PC-9 (cell line): Measurements from ENCODE around the gene PAFAH1B1. TPM values are rescaled to one million over a fixed set of nuclear protein-coding genes. Genes with fewer than 3 reads are reported as not detected.

ENCODE experiments used
- BruUV-seq: library from RNA; stranded (reverse); fragments of 400-500 nt; replicated peaks from 2 replicates; lab custom pipeline; 2021; lab: Mats Ljungman, UMichigan
- CTCF ChIA-PET: fragments of 300-600 bp; sonication (Branson Sonifier 250); formaldehyde crosslinking; loops from one replicate; lab custom pipeline; 2022; ENCODE audit warnings: antibody characterized with exemption; lab: Charles Lee
- POLR2A ChIA-PET: fragments of 300-600 bp; sonication (Branson Sonifier 250); formaldehyde crosslinking; loops from one replicate; lab custom pipeline; 2022; ENCODE audit warnings: antibody characterized with exemption; ENCODE audit not compliant: unreplicated experiment; lab: Charles Lee
- DNase-seq, 2 experiments: peaks; one replicate each; pipeline versions ENCODE4 v3.0.0 to v3.0.0-alpha.2; 2015 to 2022; ENCODE audit warnings: mixed read lengths in 1 of 2
- H2AFZ ChIP-seq: fragments of 200-600 bp; sonication (generic); 2 replicates; pipeline ENCODE4 v1.8.1; 2017; ENCODE audit warnings: antibody characterized with exemption
- H3F3A ChIP-seq: fragments of 200-600 bp; sonication (generic); 2 replicates; pipeline ENCODE4 v1.8.1; 2017; ENCODE audit warnings: antibody characterized with exemption, mild to moderate bottlenecking, low read depth; ENCODE audit not compliant: insufficient read depth
- H3K27ac ChIP-seq: fragments of 200-600 bp; sonication (generic); 2 replicates; pipeline ENCODE4 v1.6.1; 2016; ENCODE audit warnings: mixed run types
- H3K27me3 ChIP-seq: fragments of 200-600 bp; sonication (generic); 2 replicates; pipeline ENCODE4 v1.6.1; 2016; ENCODE audit warnings: low read depth, mixed run types; ENCODE audit not compliant: insufficient read depth
- H3K36me3 ChIP-seq: fragments of 200-600 bp; sonication (generic); 2 replicates; pipeline ENCODE4 v1.6.1; 2016; ENCODE audit warnings: low read depth, mixed run types
- H3K4me1 ChIP-seq: fragments of 200-600 bp; sonication (generic); replicated peaks from 2 replicates; pipeline ENCODE4 v1.6.1; 2016; ENCODE audit warnings: mixed run types; ENCODE audit not compliant: insufficient read depth
- H3K4me2 ChIP-seq: fragments of 200-600 bp; sonication (generic); 2 replicates; pipeline ENCODE4 v1.6.1; 2017; ENCODE audit warnings: mixed run types
- H3K4me3 ChIP-seq: fragments of 200-600 bp; sonication (generic); 2 replicates; pipeline ENCODE4 v1.6.1; 2016; ENCODE audit warnings: mixed run types
- H3K79me2 ChIP-seq: fragments of 200-600 bp; sonication (generic); 2 replicates; pipeline ENCODE4 v1.6.1; 2017; ENCODE audit warnings: low read depth, mixed run types
- H3K9me2 ChIP-seq: fragments of 200-600 bp; sonication (generic); 2 replicates; pipeline ENCODE4 v1.8.1; 2017; ENCODE audit warnings: mild to moderate bottlenecking; ENCODE audit not compliant: insufficient read depth
- H3K9me3 ChIP-seq: fragments of 200-600 bp; sonication (generic); 2 replicates; pipeline ENCODE4 v1.8.1; 2016; ENCODE audit warnings: low read depth; ENCODE audit not compliant: insufficient read depth
- H4K20me1 ChIP-seq: fragments of 200-600 bp; sonication (generic); 2 replicates; pipeline ENCODE4 v1.8.1; 2017; ENCODE audit not compliant: insufficient read depth
- EZH2 ChIP-seq: fragments of 200-600 bp; sonication (generic); IDR thresholded peaks from 2 replicates; pipeline ENCODE4 v1.8.0; 2017; ENCODE audit warnings: antibody characterized with exemption, low read depth
- intact Hi-C: fragments of 100-400 bp; cut with micrococcal nuclease; formaldehyde crosslinking; loops from one replicate; pipeline ENCODE4 v1.10.0; 2022; ENCODE audit not compliant: unreplicated experiment
- total RNA-seq: library from RNA; stranded (reverse); gene quantifications from 2 replicates; pipeline ENCODE4 v1.2.3, GENCODE V29; 2021
- TF ChIP-seq, protein P1 (sequence below): fragments of 200-600 bp; sonication (generic); conservative IDR thresholded peaks from 2 replicates; pipeline ENCODE4 v1.6.1; 2017; ENCODE audit warnings: mixed run types, antibody characterized with exemption, mild to moderate bottlenecking, moderate library complexity

The PAFAH1B1 gene
- total RNA-seq, 1 experiment from 2014 or later: 152 TPM

DNA sequence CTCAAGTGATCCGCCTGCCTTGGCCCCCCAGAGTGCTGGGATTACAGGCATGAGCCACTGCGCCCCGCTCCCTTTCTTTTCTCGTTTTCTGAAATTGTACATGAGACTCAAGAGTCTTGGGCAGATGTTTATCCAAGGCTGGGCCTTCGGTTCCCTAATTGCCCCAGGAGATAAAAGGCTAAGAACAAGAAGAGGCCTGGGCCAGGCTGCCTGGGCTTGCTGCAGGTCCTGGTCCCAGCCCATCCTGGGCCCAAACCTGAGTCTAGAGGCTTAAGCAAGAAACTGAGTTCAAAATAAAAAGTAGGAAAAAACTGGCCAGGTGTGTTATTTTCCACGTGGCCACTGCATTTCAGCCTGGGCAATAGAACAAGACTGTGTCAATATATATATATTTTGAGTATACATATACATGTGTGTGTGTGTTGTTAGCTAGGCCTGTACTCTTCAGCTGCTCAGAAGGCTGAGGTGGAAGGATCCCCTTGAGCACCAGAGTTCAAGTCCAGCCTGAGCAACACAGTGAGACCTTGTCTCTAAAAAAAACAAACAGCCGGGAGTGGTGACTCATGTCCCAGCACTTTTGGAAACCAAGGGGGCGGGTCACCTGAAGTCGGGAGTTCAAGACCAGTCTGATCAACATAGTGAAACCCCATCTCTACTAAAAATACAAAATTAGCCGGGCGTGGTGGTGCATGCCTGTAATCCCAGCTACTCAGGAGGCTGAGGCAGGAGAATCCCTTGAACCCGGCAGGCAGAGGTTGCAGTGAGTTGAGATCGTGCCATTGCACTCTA, 124.9 kb downstream of the PAFAH1B1 start:
- Histone ChIP-seq H3K4me3 (no peak overlapping the region), H3F3A (no peaks in the 10 kb centered on the region; the same call in 1 of the 2 replicates), H3K4me2 (no peak overlapping the region), H4K20me1 (no peaks in the 10 kb centered on the region), H3K27me3 (peaks cover 5% of the 10 kb centered on the region), H3K36me3 (no peaks in the 10 kb centered on the region), H2AFZ (no peak overlapping the region), H3K9me3 (no peaks in the 10 kb centered on the region), H3K4me1 (no peaks in the 10 kb centered on the region), H3K79me2 (no peaks in the 10 kb centered on the region), H3K27ac (no peak overlapping the region), H3K9me2 (no peaks in the 10 kb centered on the region)
- POLR2A ChIA-PET: interaction anchor here (0.7 kb wide), 2 partner anchors 12 to 157 kb away, joined by 3 to 14 read pairs; no protein-coding TSS in a partner anchor
- no peak for TF ChIP-seq EZH2
- TF ChIP-seq, protein P1, sequence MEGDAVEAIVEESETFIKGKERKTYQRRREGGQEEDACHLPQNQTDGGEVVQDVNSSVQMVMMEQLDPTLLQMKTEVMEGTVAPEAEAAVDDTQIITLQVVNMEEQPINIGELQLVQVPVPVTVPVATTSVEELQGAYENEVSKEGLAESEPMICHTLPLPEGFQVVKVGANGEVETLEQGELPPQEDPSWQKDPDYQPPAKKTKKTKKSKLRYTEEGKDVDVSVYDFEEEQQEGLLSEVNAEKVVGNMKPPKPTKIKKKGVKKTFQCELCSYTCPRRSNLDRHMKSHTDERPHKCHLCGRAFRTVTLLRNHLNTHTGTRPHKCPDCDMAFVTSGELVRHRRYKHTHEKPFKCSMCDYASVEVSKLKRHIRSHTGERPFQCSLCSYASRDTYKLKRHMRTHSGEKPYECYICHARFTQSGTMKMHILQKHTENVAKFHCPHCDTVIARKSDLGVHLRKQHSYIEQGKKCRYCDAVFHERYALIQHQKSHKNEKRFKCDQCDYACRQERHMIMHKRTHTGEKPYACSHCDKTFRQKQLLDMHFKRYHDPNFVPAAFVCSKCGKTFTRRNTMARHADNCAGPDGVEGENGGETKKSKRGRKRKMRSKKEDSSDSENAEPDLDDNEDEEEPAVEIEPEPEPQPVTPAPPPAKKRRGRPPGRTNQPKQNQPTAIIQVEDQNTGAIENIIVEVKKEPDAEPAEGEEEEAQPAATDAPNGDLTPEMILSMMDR: no peak
- CTCF ChIA-PET: no interaction called here
- DNase-seq: no peak
- intact Hi-C loops: no loop called here
- BruUV-seq: no TSS peak

DNA sequence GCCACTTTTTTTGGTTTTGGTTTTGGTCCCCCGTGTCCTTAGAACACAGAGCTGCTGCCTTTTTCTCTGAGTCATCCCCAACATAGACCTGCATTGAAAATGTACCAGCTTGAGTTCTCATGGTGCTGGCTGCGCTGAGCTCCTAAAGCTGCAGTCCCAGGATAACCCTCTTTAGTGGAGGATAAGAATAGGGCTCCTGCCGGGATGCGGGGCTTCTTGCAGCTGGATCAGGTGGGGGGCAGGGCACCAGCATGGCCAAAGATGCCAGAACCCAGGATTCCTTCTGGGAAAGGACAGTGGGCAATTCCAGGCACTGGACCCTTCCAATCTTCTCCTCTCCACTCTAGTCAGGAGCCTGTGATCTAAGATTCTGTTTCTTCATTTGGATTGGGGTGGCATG, 126.4 kb downstream of the PAFAH1B1 start:
- Histone ChIP-seq H3K27ac (no peak overlapping the region), H3K9me2 (no peaks in the 10 kb centered on the region), H4K20me1 (no peaks in the 10 kb centered on the region), H3K36me3 (no peaks in the 10 kb centered on the region), H3F3A (no peaks in the 10 kb centered on the region; the same call in 1 of the 2 replicates), H3K79me2 (no peaks in the 10 kb centered on the region), H3K9me3 (no peaks in the 10 kb centered on the region), H3K27me3 (peaks cover 9% of the 10 kb centered on the region), H3K4me2 (no peak overlapping the region), H3K4me3 (no peak overlapping the region), H2AFZ (no peak overlapping the region), H3K4me1 (no peaks in the 10 kb centered on the region)
- DNase-seq: no peak
- ChIA-PET CTCF (no interaction called here), POLR2A (interaction anchor here (0.6 kb wide), 1 partner anchor 17 kb away, joined by 5 read pairs; no protein-coding TSS in a partner anchor)
- no TSS peak for BruUV-seq
- TF ChIP-seq EZH2: no peak
- TF ChIP-seq, protein P1: no peak
- intact Hi-C loops: no loop called here

DNA sequence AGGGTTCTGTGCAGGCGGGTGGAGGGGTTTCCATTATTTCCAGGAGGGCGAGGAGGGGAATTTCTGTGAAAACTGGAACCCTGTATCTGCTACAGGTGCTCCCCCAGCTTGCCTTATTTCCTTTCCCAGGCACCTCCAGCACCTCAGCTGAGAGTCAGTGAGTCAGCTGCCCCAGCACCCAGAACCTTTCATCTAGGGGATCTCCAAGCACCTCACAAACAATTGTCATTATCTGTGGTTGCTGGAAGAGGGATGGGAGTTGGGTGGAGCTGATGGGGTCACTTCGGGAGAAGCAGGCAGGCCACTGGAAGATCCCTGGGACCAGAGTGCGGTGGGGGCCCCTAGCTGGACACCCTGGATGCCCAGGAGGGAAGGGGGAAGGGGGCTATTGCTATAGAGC, 128.1 kb downstream of the PAFAH1B1 start:
- POLR2A ChIA-PET: no interaction called here
- BruUV-seq: no TSS peak
- Histone ChIP-seq H3K9me2 (no peaks in the 10 kb centered on the region), H3K27ac (no peak overlapping the region), H3K27me3 (peaks cover 17% of the 10 kb centered on the region), H4K20me1 (no peaks in the 10 kb centered on the region), H2AFZ (no peak overlapping the region), H3K36me3 (no peaks in the 10 kb centered on the region), H3K4me3 (no peak overlapping the region), H3K9me3 (no peaks in the 10 kb centered on the region), H3K4me1 (no peaks in the 10 kb centered on the region), H3K79me2 (no peaks in the 10 kb centered on the region), H3K4me2 (no peak overlapping the region), H3F3A (no peaks in the 10 kb centered on the region; the same call in 1 of the 2 replicates)
- no peak for DNase-seq
- intact Hi-C loops: no loop called here
- TF ChIP-seq, protein P1: no peak
- no peak for TF ChIP-seq EZH2
- CTCF ChIA-PET: no interaction called here
